Right atrium auricular region (tissue), 2 donors: ENCODE measurements around the gene GALNT16. TPM values are rescaled to one million over a fixed set of nuclear protein-coding genes. Genes with fewer than 3 reads are reported as not detected.
A peak's percentile ranks its signal among the peaks of the same experiment; 100 is the strongest.
"Not testable (repeated sequence)": the region's sequence is repeated elsewhere in the genome, so short reads cannot be mapped to it uniquely, and the experiment has no call there.

Experiments
- DNase-seq: peaks from one replicate; pipeline ENCODE4 v3.0.0-alpha.2; 2019; ENCODE audit warnings: low spot score
- H3K27ac ChIP-seq, 2 donors: fragments of 200-600 bp; sonication (generic); 1 replicate in 1 of 2; 2 replicates in 1 of 2; pipeline ENCODE4 v1.5.1; 2016 to 2019
- H3K27me3 ChIP-seq, 2 donors: fragments of 200-600 bp; sonication (generic); one replicate each; pipeline versions ENCODE4 v1.5.1 to v1.6.0; 2017 to 2019
- H3K36me3 ChIP-seq: fragments of 200-600 bp; sonication (generic); one replicate; pipeline ENCODE4 v1.5.1; 2016
- H3K4me1 ChIP-seq, 2 donors: fragments of 200-600 bp; sonication (generic); one replicate each; pipeline versions ENCODE4 v1.5.1 to v1.6.0; 2017 to 2019
- H3K4me3 ChIP-seq, 2 donors: fragments of 200-600 bp; sonication (generic); 1 replicate in 1 of 2; 2 replicates in 1 of 2; pipeline ENCODE4 v1.5.1; 2017 to 2019; ENCODE audit warnings: mild to moderate bottlenecking in 1 of 2, moderate library complexity in 1 of 2
- H3K9me3 ChIP-seq, 2 donors: fragments of 200-600 bp; sonication (generic); one replicate each; pipeline ENCODE4 v1.5.1; 2019
- total RNA-seq, 2 donors: library from RNA; depleted of rRNA; stranded (reverse); fragments of >200 nt; gene quantifications; one replicate each; pipeline ENCODE4 v1.1.0, GENCODE V29; 2016
- TF ChIP-seq, protein P1 (sequence below), 2 donors: fragments of 200-600 bp; sonication (generic); IDR thresholded peaks; one replicate each; pipeline ENCODE4 v1.5.1; 2019; ENCODE audit warnings: antibody characterized with exemption in 2 of 2

Gene GALNT16
- total RNA-seq, 2 donors from 2014 or later, result 17.9 to 56.8 TPM

DNA sequence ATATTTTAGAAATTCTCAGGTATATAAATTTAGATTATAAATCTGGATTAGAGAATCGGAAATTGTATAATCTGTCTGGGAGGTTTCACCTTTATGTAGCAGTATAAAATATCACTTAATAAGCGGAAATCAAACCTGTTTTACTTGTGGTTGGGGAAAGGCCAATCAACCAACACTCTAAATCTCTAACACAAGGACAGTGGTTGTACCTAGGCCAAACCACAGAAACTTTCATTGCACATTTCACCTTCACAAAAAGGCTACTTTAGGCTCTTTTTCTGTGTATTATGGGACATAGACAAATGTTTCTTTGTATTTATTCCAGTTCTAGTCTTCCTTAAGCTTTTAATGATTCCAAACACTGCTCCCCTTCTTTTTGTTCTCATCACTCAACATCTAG, 118.3 kb downstream of the GALNT16 start:
- no peak for DNase-seq
- no peaks in the 10 kb centered on the region for H3K9me3 ChIP-seq
- no peak overlapping the region for H3K27ac ChIP-seq
- H3K36me3 ChIP-seq, result peaks cover 17% of the 10 kb centered on the region
- no peaks in the 10 kb centered on the region for H3K4me1 ChIP-seq
- no peak overlapping the region for H3K4me3 ChIP-seq
- TF ChIP-seq, protein P1, sequence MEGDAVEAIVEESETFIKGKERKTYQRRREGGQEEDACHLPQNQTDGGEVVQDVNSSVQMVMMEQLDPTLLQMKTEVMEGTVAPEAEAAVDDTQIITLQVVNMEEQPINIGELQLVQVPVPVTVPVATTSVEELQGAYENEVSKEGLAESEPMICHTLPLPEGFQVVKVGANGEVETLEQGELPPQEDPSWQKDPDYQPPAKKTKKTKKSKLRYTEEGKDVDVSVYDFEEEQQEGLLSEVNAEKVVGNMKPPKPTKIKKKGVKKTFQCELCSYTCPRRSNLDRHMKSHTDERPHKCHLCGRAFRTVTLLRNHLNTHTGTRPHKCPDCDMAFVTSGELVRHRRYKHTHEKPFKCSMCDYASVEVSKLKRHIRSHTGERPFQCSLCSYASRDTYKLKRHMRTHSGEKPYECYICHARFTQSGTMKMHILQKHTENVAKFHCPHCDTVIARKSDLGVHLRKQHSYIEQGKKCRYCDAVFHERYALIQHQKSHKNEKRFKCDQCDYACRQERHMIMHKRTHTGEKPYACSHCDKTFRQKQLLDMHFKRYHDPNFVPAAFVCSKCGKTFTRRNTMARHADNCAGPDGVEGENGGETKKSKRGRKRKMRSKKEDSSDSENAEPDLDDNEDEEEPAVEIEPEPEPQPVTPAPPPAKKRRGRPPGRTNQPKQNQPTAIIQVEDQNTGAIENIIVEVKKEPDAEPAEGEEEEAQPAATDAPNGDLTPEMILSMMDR (IDR thresholded peaks at IDR 0.05), result no peak
- H3K27me3 ChIP-seq, result no peaks in the 10 kb centered on the region

DNA sequence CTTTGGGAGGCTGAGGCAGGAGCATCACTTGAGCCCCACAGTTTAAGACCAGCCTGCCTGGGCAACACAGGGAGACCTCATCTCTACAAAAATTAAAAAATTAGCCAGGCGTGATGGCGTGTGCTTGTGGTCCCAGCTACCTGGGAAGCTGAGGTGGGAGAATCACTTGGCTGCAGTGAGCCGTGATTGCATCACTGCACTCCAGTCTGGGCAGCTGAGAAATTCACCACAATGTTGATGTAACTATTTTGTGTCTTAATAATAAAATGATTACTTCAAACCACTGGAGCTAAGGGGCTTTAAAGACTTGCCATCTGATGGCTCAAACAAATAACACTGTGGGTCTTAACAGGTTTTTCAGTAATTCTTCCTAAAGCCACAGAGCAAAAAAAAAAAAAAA, 127.4 kb downstream of the GALNT16 start:
- TF ChIP-seq, protein P1 (IDR thresholded peaks at IDR 0.05), result no peak
- H3K4me1 ChIP-seq, result peaks cover 0 to 18% of the 10 kb centered on the region in 2 donors
- peaks cover 38% of the 10 kb centered on the region for H3K36me3 ChIP-seq
- DNase-seq, result no peak
- H3K9me3 ChIP-seq, result no peaks in the 10 kb centered on the region
- H3K27me3 ChIP-seq, result no peaks in the 10 kb centered on the region
- no peak overlapping the region for H3K4me3 ChIP-seq
- no peak overlapping the region for H3K27ac ChIP-seq

DNA sequence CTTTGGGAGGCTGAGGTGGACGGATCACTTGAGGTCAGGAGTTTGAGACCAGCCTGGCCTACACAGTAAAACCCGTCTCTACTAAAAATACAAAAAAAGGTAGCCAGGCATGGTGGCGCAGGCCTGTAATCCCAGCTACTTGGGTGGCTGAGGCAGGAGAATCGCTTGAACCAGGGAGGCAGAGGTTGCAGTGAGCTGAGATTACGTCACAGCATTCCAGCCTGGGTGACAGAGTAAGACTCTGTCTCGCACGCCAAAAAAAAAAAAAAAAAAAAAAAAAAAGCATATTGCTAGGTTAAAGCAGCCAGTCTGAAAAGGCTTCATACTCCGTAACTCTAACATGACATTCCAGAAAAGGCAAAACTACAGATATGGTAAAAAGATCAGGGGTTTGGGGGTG, 131.4 kb downstream of the GALNT16 start:
- not testable (repeated sequence) for H3K9me3 ChIP-seq, DNase-seq, H3K4me3 ChIP-seq, H3K27ac ChIP-seq, H3K27me3 ChIP-seq
- H3K36me3 ChIP-seq, result peaks cover 49% of the 10 kb centered on the region
- peaks cover 0 to 14% of the 10 kb centered on the region in 2 donors for H3K4me1 ChIP-seq

DNA sequence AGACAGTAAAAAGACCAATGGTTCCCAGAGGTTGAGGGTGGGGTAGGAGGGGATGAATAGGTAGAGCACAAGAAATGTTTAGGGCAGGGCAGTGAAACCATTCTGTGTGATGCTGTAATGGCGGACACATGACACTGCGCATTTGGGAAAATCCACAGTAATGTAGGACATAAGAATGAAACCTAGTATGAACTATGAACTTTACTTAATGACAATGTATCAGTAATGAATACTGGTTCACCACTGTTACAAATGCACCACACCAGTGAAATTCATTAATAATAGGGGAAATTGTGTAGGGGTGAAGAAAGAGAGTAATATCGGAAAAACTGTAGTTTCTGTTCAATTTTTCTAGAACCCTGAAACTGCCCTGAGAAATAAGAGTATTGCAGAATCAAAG, 132.5 kb downstream of the GALNT16 start:
- H3K4me1 ChIP-seq, result peaks cover 0 to 25% of the 10 kb centered on the region in 2 donors
- TF ChIP-seq, protein P1 (IDR thresholded peaks at IDR 0.05), result no peak
- H3K9me3 ChIP-seq, result no peaks in the 10 kb centered on the region
- no peak overlapping the region for H3K4me3 ChIP-seq
- H3K27me3 ChIP-seq, result no peaks in the 10 kb centered on the region
- H3K27ac ChIP-seq, result no peak overlapping the region
- H3K36me3 ChIP-seq, result peaks cover 49% of the 10 kb centered on the region
- no peak for DNase-seq

DNA sequence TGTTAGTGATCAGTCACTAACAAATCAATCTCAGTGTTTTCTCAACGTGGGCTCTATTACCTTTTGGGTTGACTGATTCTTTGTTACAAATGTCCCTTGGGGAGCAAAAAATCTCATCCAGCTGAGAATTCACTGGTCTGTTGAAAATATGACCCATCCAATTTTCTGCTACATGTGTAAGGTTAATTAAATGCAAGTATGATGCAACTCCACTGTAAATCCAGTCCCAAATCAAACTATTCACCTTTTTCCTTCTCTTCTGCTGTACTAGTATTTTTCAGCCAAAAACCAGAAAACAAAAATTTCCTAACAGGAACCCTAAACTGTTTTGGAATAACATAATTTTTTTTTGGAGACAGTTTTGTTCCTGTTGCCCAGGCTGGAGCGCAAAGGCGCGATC, 136.0 kb downstream of the GALNT16 start:
- Histone ChIP-seq H3K27ac (no peak overlapping the region), H3K27me3 (no peaks in the 10 kb centered on the region)
- TF ChIP-seq, protein P1 (IDR thresholded peaks at IDR 0.05), result no peak

DNA sequence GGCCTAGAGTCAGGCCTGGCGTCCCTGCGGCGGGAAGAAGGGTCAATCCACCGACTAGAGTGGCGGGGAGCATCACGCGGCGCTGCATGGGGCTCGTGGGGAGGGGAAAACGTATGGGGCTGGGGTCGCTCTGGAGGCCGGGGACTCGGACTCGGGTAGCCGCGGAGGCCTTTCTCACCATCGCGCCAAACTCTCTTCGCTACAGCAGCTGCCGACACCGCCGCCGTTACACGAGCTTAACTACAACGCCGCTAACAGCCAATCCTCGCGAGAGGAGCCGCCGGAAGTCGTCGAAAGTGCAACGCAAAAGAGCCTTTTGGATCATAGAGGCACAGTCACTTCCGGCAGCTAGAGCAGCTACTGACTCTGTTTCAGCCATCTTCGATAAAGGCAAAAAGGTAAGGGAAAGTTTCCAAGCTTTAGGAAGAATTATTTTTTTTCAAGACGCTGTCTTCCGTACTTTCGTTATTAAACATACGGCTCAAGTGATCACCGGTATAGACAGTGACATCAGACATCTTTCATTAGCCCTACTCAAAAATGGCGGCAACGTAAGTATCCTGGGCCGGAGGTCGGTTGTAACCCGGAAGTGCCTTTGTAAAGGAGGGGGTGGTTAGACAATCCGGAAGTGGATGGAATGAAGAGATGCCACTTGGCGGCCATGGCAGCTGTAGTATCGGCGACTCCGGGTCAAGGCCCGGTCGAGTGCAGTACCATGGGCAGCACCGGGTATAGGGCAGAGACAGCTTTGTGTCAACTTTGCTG, 138.3 kb downstream of the GALNT16 start, which contains the start of the genes ERH and SLC39A9:
Gene ERH (minus strand): TSS at position 247 of the 765 bp plus-strand sequence. CDS start 66 bp downstream, at position 181.
Gene SLC39A9 (plus strand): TSS at position 640 of the 765 bp plus-strand sequence. CDS start 678 bp downstream, outside the sequence.
- peak within 1 kb of the TSS; percentile 81 to 92 for H3K27ac ChIP-seq
- TF ChIP-seq, protein P1 (IDR thresholded peaks at IDR 0.05), result no peak
- no peaks in the 10 kb centered on the region for H3K27me3 ChIP-seq
- peaks cover 20% of the 10 kb centered on the region for H3K36me3 ChIP-seq
- H3K9me3 ChIP-seq, result no peaks in the 10 kb centered on the region
- peak; percentile 98 for DNase-seq
- peak within 1 kb of the TSS; percentile 93 to 98 for H3K4me3 ChIP-seq
- peaks cover 0 to 48% of the 10 kb centered on the region in 2 donors for H3K4me1 ChIP-seq

More for the DNA sequence above, 136.0 kb downstream of the GALNT16 start:
- Histone ChIP-seq H3K4me3 (no peak overlapping the region), H3K36me3 (peaks cover 33% of the 10 kb centered on the region), H3K9me3 (no peaks in the 10 kb centered on the region), H3K4me1 (peaks cover 0 to 40% of the 10 kb centered on the region in 2 donors)
- DNase-seq, result no peak
